NCI-H2107 (cell line): ENCODE results near the gene ALG11.
"Not testable (repeated sequence)": the region's sequence is repeated elsewhere in the genome, so short reads cannot be mapped to it uniquely, and the experiment has no call there.

Source experiments
- DNase-seq: peaks from one replicate; lab custom pipeline; 2025; lab: John Stamatoyannopoulos, UW

ALG11 gene

GRCh38 chr13:52029569-52029968, 17.4 kb downstream of the ALG11 start:
- DNase-seq = no peak

DNA sequence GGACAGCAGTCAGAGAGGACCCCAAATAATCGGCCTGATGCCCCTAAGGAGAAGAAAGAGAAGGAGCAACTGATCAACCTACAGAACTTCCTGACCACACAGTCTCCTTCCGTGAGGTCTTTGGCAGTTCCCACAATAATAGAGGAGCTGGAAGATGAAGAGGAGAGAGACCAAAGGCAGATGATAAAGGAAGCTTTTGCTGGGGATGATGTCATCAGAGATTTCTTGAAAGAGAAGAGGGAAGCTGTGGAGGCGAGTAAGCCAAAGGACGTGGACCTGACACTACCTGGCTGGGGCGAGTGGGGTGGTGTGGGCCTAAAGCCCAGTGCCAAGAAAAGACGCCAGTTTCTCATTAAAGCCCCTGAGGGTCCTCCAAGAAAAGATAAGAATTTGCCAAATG, 18.2 kb downstream of the ALG11 start:
- DNase-seq = not testable (repeated sequence)

DNA sequence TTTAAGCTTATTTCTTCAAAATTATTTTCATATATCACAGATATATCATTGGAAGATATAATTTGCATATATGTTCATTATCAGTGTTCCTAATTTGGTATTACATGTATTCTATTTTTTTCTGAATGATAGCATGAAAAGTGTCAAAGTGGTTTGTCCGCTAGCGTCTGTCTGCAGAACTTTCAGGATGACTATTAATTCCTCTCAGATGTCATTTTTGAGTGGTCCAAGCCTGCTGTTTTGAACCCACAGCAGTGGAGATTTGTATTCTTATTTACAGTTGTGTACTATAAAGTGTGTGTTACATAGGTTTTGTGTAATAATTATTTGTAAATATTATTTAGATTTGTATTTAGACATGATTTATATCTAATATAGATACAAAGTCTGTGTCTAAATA, 20.8 kb downstream of the ALG11 start:
- no peak for DNase-seq

DNA sequence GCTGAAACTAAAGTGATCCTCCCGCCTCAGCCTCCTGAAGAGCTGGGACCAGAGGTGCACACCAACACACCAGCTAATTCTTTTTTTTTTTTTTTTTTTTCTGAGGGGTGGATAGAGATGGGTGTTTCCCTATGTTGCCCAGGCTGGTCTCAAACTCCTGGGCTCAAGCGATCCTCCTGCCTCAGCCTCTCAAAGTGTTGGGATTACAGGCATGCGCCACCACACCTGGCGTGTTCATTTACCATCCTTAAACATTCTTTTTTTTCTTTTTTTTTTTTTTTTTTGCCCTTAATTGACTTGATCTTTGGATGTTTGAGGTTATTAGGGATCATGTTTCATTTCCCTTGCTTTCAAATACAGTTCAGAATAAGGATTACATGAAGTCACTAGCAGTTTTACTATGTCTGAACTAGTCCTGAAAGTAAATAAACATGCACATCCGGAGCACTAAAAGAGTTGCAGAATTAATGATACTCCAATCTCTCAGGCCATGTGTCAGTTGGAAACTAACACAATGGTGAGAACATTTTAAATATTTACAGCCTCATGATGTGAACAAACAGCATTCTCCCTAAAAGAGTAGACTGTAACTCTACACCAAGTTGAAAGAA, 22.5 kb downstream of the ALG11 start:
- no peak for DNase-seq

GRCh38 chr13:52036037-52036436, 23.8 kb downstream of the ALG11 start:
- DNase-seq = no peak

GRCh38 chr13:52043675-52044074, 31.5 kb downstream of the ALG11 start:
- no peak for DNase-seq

GRCh38 chr13:52047463-52047862, 35.3 kb downstream of the ALG11 start:
- DNase-seq = no peak

- no peak for DNase-seq
Measured at GRCh38 chr13:52048516-52048915, 36.3 kb downstream of the ALG11 start.

DNA sequence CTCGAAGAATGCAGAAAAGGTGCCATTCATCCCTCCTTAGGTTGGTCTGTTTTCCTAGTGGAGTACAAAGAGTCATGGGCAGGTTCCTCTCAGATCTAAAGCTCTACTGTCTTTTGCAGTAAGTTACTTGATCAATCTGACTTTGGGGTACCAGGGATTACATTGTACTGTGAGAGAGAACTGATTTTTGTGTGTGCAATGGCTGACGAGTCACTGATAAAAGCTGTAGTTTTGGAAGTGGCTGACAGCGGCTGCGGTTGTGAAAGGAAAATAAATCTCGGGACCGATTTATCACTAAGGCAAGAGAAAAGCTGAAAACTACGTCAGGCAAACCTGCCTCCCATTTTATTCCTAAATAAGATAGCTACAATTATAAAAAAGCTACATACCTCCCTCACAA, 39.2 kb downstream of the ALG11 start:
- no peak for DNase-seq

DNA sequence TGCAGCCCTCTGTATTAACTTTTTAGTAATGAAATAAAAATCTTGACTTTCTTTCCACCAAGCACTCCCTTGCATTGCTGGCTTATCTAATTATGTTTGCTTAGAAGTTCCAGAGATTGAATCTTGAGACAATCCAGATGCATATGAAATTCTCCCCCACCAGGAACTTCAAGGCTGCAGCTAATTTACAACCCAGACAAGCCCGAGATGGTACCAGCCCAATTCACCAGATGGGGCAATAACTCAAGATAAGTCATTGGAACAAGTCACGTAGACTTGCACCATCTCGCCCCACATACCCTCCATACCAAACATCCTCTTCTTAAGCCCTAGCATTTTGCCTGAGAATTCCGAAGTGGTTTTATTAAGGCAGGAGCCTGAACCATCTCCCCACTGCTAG, 41.3 kb downstream of the ALG11 start:
- DNase-seq = no peak

DNA sequence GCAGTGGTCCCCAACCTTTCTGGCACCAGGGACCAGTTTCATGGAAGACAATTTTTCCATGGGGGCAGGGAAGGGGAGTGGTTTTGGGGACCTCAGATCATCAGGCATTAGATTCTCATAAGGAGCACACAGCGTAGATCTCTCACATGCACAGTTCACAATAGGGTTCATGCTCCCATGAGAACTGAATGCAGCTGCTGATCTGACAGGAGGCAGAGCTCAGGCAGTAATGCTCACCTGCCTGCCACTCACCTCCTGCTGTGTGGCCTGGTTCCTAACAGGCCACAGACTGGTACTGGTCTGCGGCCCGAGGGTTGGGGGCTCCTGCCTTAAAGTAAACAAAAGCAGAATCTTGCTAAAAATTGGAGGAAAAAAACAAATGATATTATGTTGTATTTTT, 48.9 kb downstream of the ALG11 start:
- DNase-seq = not testable (repeated sequence)

GRCh38 chr13:52061587-52061986, 49.4 kb downstream of the ALG11 start:
- DNase-seq = no peak

DNA sequence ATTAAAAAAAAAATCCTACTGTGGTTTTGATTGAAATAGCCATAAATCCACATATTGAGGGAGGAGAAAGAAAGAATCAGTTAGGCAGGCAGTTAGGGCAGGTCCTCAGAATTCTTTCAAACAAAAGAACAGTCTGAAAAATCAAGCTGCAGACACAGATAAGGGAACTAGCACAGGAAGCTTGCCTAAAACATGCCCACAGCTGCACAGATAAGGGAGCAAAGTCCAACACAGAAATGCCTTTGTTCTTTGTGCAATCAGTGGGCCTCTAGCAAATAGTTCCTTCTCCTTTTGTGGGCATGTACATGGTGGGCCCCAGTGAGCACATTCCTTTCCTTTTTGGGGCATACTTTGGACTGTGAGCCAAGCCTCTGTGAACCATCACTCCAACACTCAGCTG, 55.0 kb downstream of the ALG11 start:
- no peak for DNase-seq

DNA sequence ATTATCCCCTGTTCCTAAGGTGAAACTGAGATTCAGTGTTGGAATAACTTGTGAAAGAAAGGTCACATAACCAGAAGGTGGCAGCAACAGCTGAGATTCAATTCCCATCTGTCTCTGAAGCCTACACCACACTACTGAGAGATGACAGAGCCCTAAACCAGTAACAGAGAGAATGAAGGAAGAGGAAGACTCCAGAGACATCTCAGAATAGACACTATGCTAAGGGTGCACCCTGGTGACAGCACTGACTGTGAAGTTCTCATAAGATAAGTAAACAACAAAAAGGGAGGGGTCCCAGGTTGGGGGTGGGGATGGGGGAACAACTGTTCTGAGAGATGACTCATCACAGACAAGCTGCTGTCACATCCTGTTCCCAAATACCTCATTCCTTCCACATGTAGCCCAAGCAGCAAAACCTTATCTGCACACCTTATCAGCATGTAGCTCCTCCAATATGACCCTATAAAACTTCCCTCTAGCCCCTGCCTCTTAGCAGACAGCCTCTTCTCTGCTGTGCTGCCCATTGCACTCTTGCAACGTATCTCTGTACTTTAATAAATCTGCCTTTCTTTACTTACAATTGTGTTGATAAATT, 58.8 kb downstream of the ALG11 start:
- no peak for DNase-seq
